Ishikawa (cell line): ENCODE data around the gene CAMK1.

Source experiments
- CEBPB ChIP-seq: IDR thresholded peaks from 2 replicates; pipeline ENCODE4 v1.6.1; 2012
- CREB1 ChIP-seq: IDR thresholded peaks from 2 replicates; pipeline ENCODE4 v1.6.1; 2012; ENCODE audit warnings: low read depth
- EGR1 ChIP-seq: IDR thresholded peaks from 2 replicates; pipeline ENCODE4 v1.6.1; 2012
- EP300 ChIP-seq: IDR thresholded peaks from 2 replicates; pipeline ENCODE4 v1.6.1; 2012; ENCODE audit warnings: borderline replicate concordance
- FOXM1 ChIP-seq: IDR thresholded peaks from 2 replicates; pipeline ENCODE4 v1.6.1; 2012; ENCODE audit warnings: low read depth, borderline replicate concordance
- MAX ChIP-seq: IDR thresholded peaks from 2 replicates; pipeline ENCODE4 v1.6.1; 2012
- NFIC ChIP-seq: IDR thresholded peaks from 2 replicates; pipeline ENCODE4 v1.6.1; 2012
- RAD21 ChIP-seq: IDR thresholded peaks from 2 replicates; pipeline ENCODE4 v1.6.1; 2012; ENCODE audit warnings: low read depth
- REST ChIP-seq: IDR thresholded peaks from 2 replicates; pipeline ENCODE4 v1.6.1; 2012; ENCODE audit warnings: low read depth, mild to moderate bottlenecking
- TAF1 ChIP-seq: IDR thresholded peaks from 2 replicates; pipeline ENCODE4 v1.6.1; 2012; ENCODE audit warnings: low read depth, mild to moderate bottlenecking
- TCF12 ChIP-seq: IDR thresholded peaks from 2 replicates; pipeline ENCODE4 v1.6.1; 2012; ENCODE audit warnings: low read depth
- TEAD4 ChIP-seq: IDR thresholded peaks from 2 replicates; pipeline ENCODE4 v1.6.1; 2012
- YY1 ChIP-seq: IDR thresholded peaks from 2 replicates; pipeline ENCODE4 v1.6.1; 2012; ENCODE audit warnings: low read depth
- ZBTB7A ChIP-seq: IDR thresholded peaks from 2 replicates; pipeline ENCODE4 v1.6.1; 2012; ENCODE audit warnings: low read depth

- TF ChIP-seq RAD21, result no peak
- no peak for TF ChIP-seq TAF1
- TF ChIP-seq MAX, result no peak
- TF ChIP-seq YY1, result no peak
- no peak for TF ChIP-seq CREB1
- TF ChIP-seq TCF12, result no peak
- no peak for TF ChIP-seq TEAD4
- peak; percentile 96 for TF ChIP-seq ZBTB7A
- no peak for TF ChIP-seq REST
- TF ChIP-seq CEBPB, result no peak
- TF ChIP-seq EP300, result no peak
- TF ChIP-seq FOXM1, result no peak
- TF ChIP-seq EGR1, result no peak
- TF ChIP-seq NFIC, result no peak
Observed at GRCh38 chr3:9791790-9792404, 22.1 kb upstream of the CAMK1 start.
